Glutamatergic neuron (in vitro differentiated cells): ENCODE measurements around the gene HCN2. TPM values are rescaled to one million over a fixed set of nuclear protein-coding genes. Genes with fewer than 3 reads are reported as not detected.

Experiments
- DNase-seq: peaks from one replicate; pipeline ENCODE4 v3.0.0; 2022
- H3K27ac Mint-ChIP-seq: one replicate; pipeline ENCODE4 v1.8.0; 2020; ENCODE audit warnings: mild to moderate bottlenecking, mixed read lengths, inconsistent platforms; ENCODE audit not compliant: unreplicated experiment
- H3K27me3 Mint-ChIP-seq: one replicate; pipeline ENCODE4 v1.8.0; 2020; ENCODE audit warnings: mild to moderate bottlenecking, moderate library complexity, mixed read lengths, inconsistent platforms; ENCODE audit not compliant: unreplicated experiment
- H3K36me3 Mint-ChIP-seq: one replicate; pipeline ENCODE4 v1.8.0; 2020; ENCODE audit warnings: mild to moderate bottlenecking, mixed read lengths, inconsistent platforms; ENCODE audit not compliant: unreplicated experiment
- H3K4me1 Mint-ChIP-seq: one replicate; pipeline ENCODE4 v1.8.0; 2020; ENCODE audit warnings: mild to moderate bottlenecking, low read depth, mixed read lengths, inconsistent platforms; ENCODE audit not compliant: unreplicated experiment
- H3K4me3 Mint-ChIP-seq: one replicate; pipeline ENCODE4 v1.8.0; 2020; ENCODE audit warnings: mild to moderate bottlenecking, mixed read lengths, inconsistent platforms; ENCODE audit not compliant: unreplicated experiment
- H3K9me3 Mint-ChIP-seq: one replicate; pipeline ENCODE4 v1.8.0; 2020; ENCODE audit warnings: mild to moderate bottlenecking, moderate library complexity, mixed read lengths, inconsistent platforms; ENCODE audit not compliant: unreplicated experiment
- CTCF ChIP-seq: fragments of 200-600 bp; sonication (generic); IDR thresholded peaks from one replicate; pipeline ENCODE4 v1.5.0; 2021; ENCODE audit not compliant: partially characterized antibody, unreplicated experiment
- total RNA-seq: library from RNA; stranded (reverse); fragmentation: NEBNext Ultra II Directional; extraction: Animal tissue kit (Norgen Biotek cat#: 25700); gene quantifications from one replicate; pipeline ENCODE4 v1.2.1, GENCODE V29; 2021; ENCODE audit not compliant: unreplicated experiment

Gene HCN2
- total RNA-seq, 1 donor from 2014 or later: 33.2 TPM

GRCh38 chr19:590750-591098 is 1.0 kb downstream of the HCN2 start:
- DNase-seq: no peak
- Mint-ChIP-seq H3K27ac (no peak overlapping the region), H3K27me3 (peaks cover 10% of the 10 kb centered on the region), H3K36me3 (no peaks in the 10 kb centered on the region), H3K9me3 (peaks cover 5% of the 10 kb centered on the region), H3K4me1 (peaks cover 4% of the 10 kb centered on the region), H3K4me3 (no peak overlapping the region)
- TF ChIP-seq CTCF: no peak

- peaks cover 5% of the 10 kb centered on the region for H3K9me3 Mint-ChIP-seq
- no peaks in the 10 kb centered on the region for H3K36me3 Mint-ChIP-seq
- peaks cover 7% of the 10 kb centered on the region for H3K27me3 Mint-ChIP-seq
- peaks cover 4% of the 10 kb centered on the region for H3K4me1 Mint-ChIP-seq
- no peak for TF ChIP-seq CTCF
- no peak for DNase-seq
- H3K4me3 Mint-ChIP-seq: peak overlapping the region; percentile 70
- H3K27ac Mint-ChIP-seq: no peak overlapping the region
These were observed 1.6 kb downstream of the HCN2 start for GRCh38 chr19:591099-591958.

- no peak for DNase-seq
- H3K9me3 Mint-ChIP-seq: peaks cover 5% of the 10 kb centered on the region
- H3K4me3 Mint-ChIP-seq: peak overlapping the region; percentile 25
- peaks cover 4% of the 10 kb centered on the region for H3K4me1 Mint-ChIP-seq
- H3K36me3 Mint-ChIP-seq: no peaks in the 10 kb centered on the region
- TF ChIP-seq CTCF: no peak
- H3K27me3 Mint-ChIP-seq: peaks cover 5% of the 10 kb centered on the region
- H3K27ac Mint-ChIP-seq: no peak overlapping the region
These were observed 2.4 kb downstream of the HCN2 start for GRCh38 chr19:592101-592500.

GRCh38 chr19:593055-593454 is 3.4 kb downstream of the HCN2 start:
- Mint-ChIP-seq H3K36me3 (no peaks in the 10 kb centered on the region), H3K4me1 (peaks cover 3% of the 10 kb centered on the region), H3K27me3 (peaks cover 5% of the 10 kb centered on the region), H3K4me3 (no peak overlapping the region), H3K27ac (no peak overlapping the region), H3K9me3 (peaks cover 5% of the 10 kb centered on the region)
- no peak for DNase-seq
- TF ChIP-seq CTCF: no peak

GRCh38 chr19:593505-593904 is 3.8 kb downstream of the HCN2 start:
- Mint-ChIP-seq H3K27ac (no peak overlapping the region), H3K9me3 (peaks cover 5% of the 10 kb centered on the region)

More at GRCh38 chr19:593505-593904, 3.8 kb downstream of the HCN2 start:
- Mint-ChIP-seq H3K27me3 (peaks cover 5% of the 10 kb centered on the region), H3K4me3 (no peak overlapping the region), H3K4me1 (peaks cover 3% of the 10 kb centered on the region), H3K36me3 (no peaks in the 10 kb centered on the region)
- no peak for DNase-seq
- TF ChIP-seq CTCF: no peak
